T-helper 2 cell treated with Interferon-gamma antibody and Interleukin-4, amounts not matched to agents 5 μg/mL and 100 μg/mL, for 36 hours (primary cell): ENCODE results near the gene ANKH.
"Not testable (repeated sequence)": the region's sequence is repeated elsewhere in the genome, so short reads cannot be mapped to it uniquely, and the experiment has no call there.

Source experiments
- DNase-seq: peaks from one replicate; pipeline ENCODE4 v3.0.0; 2021; ENCODE audit warnings: low spot score
- H3K27ac Mint-ChIP-seq: one replicate; pipeline ENCODE4 v1.8.0; 2021; ENCODE audit warnings: mild to moderate bottlenecking, mixed read lengths
- H3K27me3 Mint-ChIP-seq: one replicate; pipeline ENCODE4 v1.8.0; 2021; ENCODE audit warnings: low read depth, mixed read lengths
- H3K36me3 Mint-ChIP-seq: one replicate; pipeline ENCODE4 v1.8.0; 2021; ENCODE audit warnings: low read depth, mixed read lengths
- H3K4me1 Mint-ChIP-seq: one replicate; pipeline ENCODE4 v1.8.0; 2021; ENCODE audit warnings: low read depth, mixed read lengths
- H3K4me3 Mint-ChIP-seq: one replicate; pipeline ENCODE4 v1.8.0; 2022; ENCODE audit warnings: mild to moderate bottlenecking, moderate library complexity, mixed read lengths
- H3K9me3 Mint-ChIP-seq: one replicate; pipeline ENCODE4 v1.8.0; 2021; ENCODE audit warnings: mixed read lengths

The ANKH gene

GRCh38 chr5:14838396-14839319 is 32.9 kb downstream of the ANKH start:
- no peak for DNase-seq
- Mint-ChIP-seq H3K27ac (no peak overlapping the region), H3K27me3 (no peaks in the 10 kb centered on the region), H3K36me3 (peaks cover 17% of the 10 kb centered on the region), H3K4me1 (peaks cover 11% of the 10 kb centered on the region), H3K9me3 (no peaks in the 10 kb centered on the region), H3K4me3 (no peak overlapping the region)

- not testable (repeated sequence) for H3K4me3 Mint-ChIP-seq, H3K27me3 Mint-ChIP-seq, H3K9me3 Mint-ChIP-seq, DNase-seq, H3K27ac Mint-ChIP-seq
- peaks cover 13% of the 10 kb centered on the region for H3K4me1 Mint-ChIP-seq
- H3K36me3 Mint-ChIP-seq: peaks cover 17% of the 10 kb centered on the region
Observed at GRCh38 chr5:14837423-14838122, 34.0 kb downstream of the ANKH start.

- H3K9me3 Mint-ChIP-seq: no peaks in the 10 kb centered on the region
- no peak for DNase-seq
- H3K36me3 Mint-ChIP-seq: peaks cover 15% of the 10 kb centered on the region
- H3K4me3 Mint-ChIP-seq: no peak overlapping the region
- no peaks in the 10 kb centered on the region for H3K27me3 Mint-ChIP-seq
- peaks cover 9% of the 10 kb centered on the region for H3K4me1 Mint-ChIP-seq
- H3K27ac Mint-ChIP-seq: no peak overlapping the region
Observed at GRCh38 chr5:14834584-14835550, 36.7 kb downstream of the ANKH start.

- peaks cover 10% of the 10 kb centered on the region for H3K4me1 Mint-ChIP-seq
- peaks cover 18% of the 10 kb centered on the region for H3K36me3 Mint-ChIP-seq
- no peaks in the 10 kb centered on the region for H3K9me3 Mint-ChIP-seq
- H3K27me3 Mint-ChIP-seq: no peaks in the 10 kb centered on the region
- DNase-seq: no peak
- no peak overlapping the region for H3K4me3 Mint-ChIP-seq
- H3K27ac Mint-ChIP-seq: no peak overlapping the region
Observed at GRCh38 chr5:14834062-14834461, 37.5 kb downstream of the ANKH start.

GRCh38 chr5:14831006-14831338 is 40.6 kb downstream of the ANKH start:
- Mint-ChIP-seq H3K27me3 (no peaks in the 10 kb centered on the region), H3K36me3 (peaks cover 11% of the 10 kb centered on the region), H3K9me3 (no peaks in the 10 kb centered on the region), H3K4me3 (no peak overlapping the region), H3K4me1 (peaks cover 20% of the 10 kb centered on the region), H3K27ac (no peak overlapping the region)
- no peak for DNase-seq

- no peak for DNase-seq
- no peaks in the 10 kb centered on the region for H3K9me3 Mint-ChIP-seq
- no peaks in the 10 kb centered on the region for H3K27me3 Mint-ChIP-seq
- no peak overlapping the region for H3K4me3 Mint-ChIP-seq
- peaks cover 23% of the 10 kb centered on the region for H3K4me1 Mint-ChIP-seq
- H3K27ac Mint-ChIP-seq: no peak overlapping the region
- H3K36me3 Mint-ChIP-seq: peaks cover 11% of the 10 kb centered on the region
Observed at GRCh38 chr5:14830210-14831005, 41.2 kb downstream of the ANKH start.

GRCh38 chr5:14829396-14829795 is 42.2 kb downstream of the ANKH start:
- no peak overlapping the region for H3K27ac Mint-ChIP-seq
- H3K27me3 Mint-ChIP-seq: no peaks in the 10 kb centered on the region
- DNase-seq: no peak
- no peak overlapping the region for H3K4me3 Mint-ChIP-seq
- H3K9me3 Mint-ChIP-seq: no peaks in the 10 kb centered on the region
- peaks cover 11% of the 10 kb centered on the region for H3K36me3 Mint-ChIP-seq
- peaks cover 23% of the 10 kb centered on the region for H3K4me1 Mint-ChIP-seq

GRCh38 chr5:14826714-14827113 is 44.9 kb downstream of the ANKH start:
- peaks cover 21% of the 10 kb centered on the region for H3K4me1 Mint-ChIP-seq

GRCh38 chr5:14825977-14826376 is 45.6 kb downstream of the ANKH start:
- DNase-seq: no peak
- Mint-ChIP-seq H3K9me3 (no peaks in the 10 kb centered on the region), H3K27me3 (no peaks in the 10 kb centered on the region), H3K4me3 (no peak overlapping the region), H3K36me3 (peaks cover 11% of the 10 kb centered on the region), H3K27ac (no peak overlapping the region), H3K4me1 (peaks cover 23% of the 10 kb centered on the region)

More at GRCh38 chr5:14826714-14827113, 44.9 kb downstream of the ANKH start:
- no peak for DNase-seq
- Mint-ChIP-seq H3K4me3 (no peak overlapping the region), H3K27ac (no peak overlapping the region), H3K36me3 (peaks cover 11% of the 10 kb centered on the region), H3K9me3 (no peaks in the 10 kb centered on the region), H3K27me3 (no peaks in the 10 kb centered on the region)

GRCh38 chr5:14824499-14824898 is 47.1 kb downstream of the ANKH start:
- peaks cover 8% of the 10 kb centered on the region for H3K36me3 Mint-ChIP-seq
- no peaks in the 10 kb centered on the region for H3K9me3 Mint-ChIP-seq
- no peak overlapping the region for H3K27ac Mint-ChIP-seq
- H3K4me3 Mint-ChIP-seq: no peak overlapping the region
- DNase-seq: no peak
- no peaks in the 10 kb centered on the region for H3K27me3 Mint-ChIP-seq
- H3K4me1 Mint-ChIP-seq: peaks cover 23% of the 10 kb centered on the region

GRCh38 chr5:14821100-14821845 is 50.3 kb downstream of the ANKH start:
- Mint-ChIP-seq H3K9me3 (no peaks in the 10 kb centered on the region), H3K4me1 (peaks cover 23% of the 10 kb centered on the region), H3K27ac (no peak overlapping the region), H3K36me3 (peaks cover 7% of the 10 kb centered on the region), H3K4me3 (no peak overlapping the region), H3K27me3 (no peaks in the 10 kb centered on the region)
- DNase-seq: no peak

GRCh38 chr5:14818931-14819790 is 52.4 kb downstream of the ANKH start:
- no peak for DNase-seq
- Mint-ChIP-seq H3K4me3 (no peak overlapping the region), H3K4me1 (peaks cover 22% of the 10 kb centered on the region), H3K27me3 (no peaks in the 10 kb centered on the region), H3K36me3 (peaks cover 9% of the 10 kb centered on the region), H3K9me3 (no peaks in the 10 kb centered on the region), H3K27ac (no peak overlapping the region)
